ENCODE measurements around the gene NLK.
"Not testable (repeated sequence)": the region's sequence is repeated elsewhere in the genome, so short reads cannot be mapped to it uniquely, and the experiment has no call there.

Gene NLK

DNA sequence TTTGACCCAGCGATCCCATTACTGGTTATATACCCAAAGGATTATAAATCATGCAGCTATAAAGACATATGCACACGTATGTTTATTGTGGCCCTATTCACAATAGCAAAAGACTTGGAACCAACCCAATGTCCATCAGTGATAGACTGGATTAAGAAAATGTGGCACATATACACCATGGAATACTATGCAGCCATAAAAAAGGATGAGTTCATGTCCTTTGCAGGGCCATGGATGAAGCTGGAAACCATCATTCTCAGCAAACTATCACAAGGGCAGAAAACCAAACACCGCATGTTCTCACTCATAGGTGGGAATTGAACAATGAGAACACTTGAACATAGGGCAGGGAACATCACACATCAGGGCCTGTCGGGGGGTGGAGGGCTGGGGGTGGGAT is 112.9 kb downstream of the NLK start:
- not testable (repeated sequence) for DNase-seq (ENCODE audit: low read depth)

DNA sequence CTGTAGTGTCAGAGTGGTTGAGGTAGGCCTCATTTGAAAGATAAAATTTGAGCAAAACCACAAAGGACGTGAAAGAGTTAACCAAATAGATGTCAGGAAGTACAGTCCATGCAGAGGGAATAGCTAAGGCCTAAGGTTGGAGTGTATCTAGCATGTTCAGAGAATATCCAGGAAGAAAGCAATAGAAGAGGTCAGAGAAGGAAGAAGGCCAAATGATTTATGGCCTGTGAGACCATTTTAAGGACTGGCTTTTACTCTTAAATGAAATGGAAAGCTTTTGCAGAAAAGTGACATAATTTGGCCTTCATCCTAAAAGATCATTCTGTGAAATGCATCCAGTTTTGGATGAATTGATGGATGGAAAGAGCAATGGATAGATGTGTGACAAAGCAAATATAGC is 116.5 kb downstream of the NLK start:
- DNase-seq (ENCODE audit: low read depth): no peak

DNA sequence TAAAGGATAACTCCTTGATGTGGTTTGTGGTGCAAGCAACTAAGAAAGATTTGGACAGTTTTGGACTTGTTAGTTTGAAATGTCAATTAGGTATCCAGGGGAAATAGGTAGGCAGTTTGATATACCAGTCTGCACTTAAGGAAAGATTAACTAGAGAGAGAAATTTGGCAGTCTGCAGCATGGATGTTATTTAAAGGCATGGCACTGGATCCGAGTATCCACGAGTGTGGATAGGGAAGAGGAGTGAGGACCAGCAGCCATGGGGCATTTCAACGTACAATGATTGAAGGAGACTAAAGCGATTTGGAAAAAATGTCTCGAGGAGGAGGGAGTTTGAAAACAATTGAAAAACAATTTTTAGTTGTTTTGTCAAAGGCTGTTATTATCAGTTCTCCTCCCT is 117.4 kb downstream of the NLK start:
- DNase-seq (ENCODE audit: low read depth): no peak

DNA sequence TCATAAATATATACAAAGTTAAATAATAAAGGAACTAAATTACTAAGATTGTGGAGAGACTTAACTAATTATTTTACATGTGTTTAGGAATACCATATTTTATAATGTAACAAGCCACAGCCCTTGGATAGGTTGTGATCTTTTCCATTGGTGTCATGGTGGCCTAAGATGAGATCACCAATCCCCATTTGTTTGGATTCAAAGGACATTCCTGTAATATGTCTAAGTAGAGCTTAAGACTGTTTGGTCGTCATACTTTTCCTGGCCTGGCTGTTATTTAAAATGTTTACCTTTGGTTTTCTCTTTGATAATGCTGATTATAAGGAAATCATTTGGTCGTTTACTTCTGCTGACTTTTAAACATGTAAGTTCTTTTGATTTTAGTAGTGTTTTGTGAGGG is 118.1 kb downstream of the NLK start:
- DNase-seq (ENCODE audit: low read depth): no peak

DNA sequence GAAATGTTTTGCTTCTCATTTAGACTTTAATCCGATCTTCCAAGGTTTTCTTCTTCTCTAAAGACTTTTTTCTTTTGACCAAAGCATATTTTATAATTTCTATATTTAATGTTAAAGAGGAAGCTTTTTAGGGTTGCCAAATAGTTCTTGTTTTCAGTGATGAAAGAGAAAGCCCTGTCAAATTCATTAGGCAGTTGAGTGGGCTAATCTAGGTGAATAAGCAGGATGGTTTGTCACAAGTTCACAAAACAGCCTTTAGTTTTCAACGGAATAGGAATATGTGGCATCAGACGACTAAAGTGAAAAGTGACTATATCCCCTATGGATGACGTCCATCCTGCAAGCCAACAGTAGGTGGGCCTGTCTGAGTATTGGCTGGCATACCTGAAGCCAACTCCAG is 118.8 kb downstream of the NLK start:
- no peak for DNase-seq (ENCODE audit: low read depth)

DNA sequence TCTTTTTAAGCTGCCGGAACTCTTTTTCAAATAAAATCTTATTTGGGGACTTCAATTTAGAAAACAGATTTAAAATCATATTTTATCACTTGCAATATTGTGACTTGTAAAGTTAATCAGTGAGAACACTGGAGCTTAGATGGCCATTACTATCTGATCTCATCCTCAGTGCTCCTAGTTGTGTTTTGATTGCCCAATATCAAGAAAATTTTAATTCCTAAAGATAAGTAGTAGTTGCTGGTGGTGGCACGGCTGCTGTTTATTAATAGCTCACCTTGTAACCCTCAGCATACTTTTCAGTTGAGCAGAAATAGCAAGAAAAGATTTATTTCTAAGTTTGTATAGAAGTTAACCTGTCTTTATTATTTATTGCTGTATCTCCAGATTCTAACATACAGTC is 124.0 kb downstream of the NLK start:
- no peak for DNase-seq (ENCODE audit: low read depth)

DNA sequence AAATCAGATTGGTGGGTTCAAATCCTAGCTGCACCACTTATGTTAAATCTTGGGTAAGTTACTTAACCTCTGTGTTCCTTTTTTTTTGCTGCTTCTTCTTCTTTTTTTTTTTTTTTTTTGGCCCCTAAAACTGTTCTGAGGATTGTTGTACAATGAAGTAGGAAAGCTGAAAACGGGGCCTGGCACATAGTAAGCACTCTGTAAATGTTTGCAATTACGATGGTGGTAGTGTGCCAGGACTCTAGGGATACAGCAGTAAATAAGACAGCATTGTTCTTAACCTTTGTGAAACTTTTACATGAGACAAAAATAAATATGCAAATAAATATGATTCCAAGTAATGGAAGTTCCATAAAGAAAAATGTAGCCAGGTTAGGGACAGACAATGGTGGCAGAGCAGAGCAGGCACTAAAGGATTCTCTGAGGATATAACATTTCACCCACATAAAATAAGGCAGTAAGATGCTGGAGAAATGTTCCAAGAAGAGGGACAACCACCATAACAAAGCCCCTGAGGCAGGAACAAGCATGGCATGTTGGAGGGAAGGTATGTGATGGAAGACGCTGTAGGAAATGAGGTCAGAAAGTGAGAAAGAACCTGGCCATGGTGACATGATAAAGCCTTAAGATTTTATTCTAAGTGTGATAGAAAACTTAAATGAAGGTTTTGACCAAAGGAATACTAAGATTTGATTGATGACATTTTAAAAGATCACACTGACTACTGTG is 127.3 kb downstream of the NLK start:
- DNase-seq (ENCODE audit: low read depth): no peak

DNA sequence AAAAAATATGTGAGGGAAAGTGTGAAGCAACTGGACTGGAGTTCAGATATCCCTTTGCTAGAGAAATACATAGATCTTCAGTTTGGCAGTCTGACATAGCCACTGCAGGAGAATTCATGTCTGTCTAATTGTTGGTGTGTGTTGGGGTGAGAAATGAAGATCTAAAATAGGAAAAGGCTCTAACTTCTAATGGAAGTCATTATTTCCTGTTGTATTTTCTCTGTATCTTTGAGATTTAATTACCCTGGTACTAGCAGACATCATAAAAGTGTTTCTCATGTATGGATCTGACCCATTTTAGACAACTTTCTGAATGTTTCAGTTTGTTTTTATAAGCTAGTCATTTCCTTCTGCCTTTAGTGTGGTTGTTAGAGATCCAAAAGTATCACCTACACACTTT is 128.3 kb downstream of the NLK start:
- no peak for DNase-seq (ENCODE audit: low read depth)

DNA sequence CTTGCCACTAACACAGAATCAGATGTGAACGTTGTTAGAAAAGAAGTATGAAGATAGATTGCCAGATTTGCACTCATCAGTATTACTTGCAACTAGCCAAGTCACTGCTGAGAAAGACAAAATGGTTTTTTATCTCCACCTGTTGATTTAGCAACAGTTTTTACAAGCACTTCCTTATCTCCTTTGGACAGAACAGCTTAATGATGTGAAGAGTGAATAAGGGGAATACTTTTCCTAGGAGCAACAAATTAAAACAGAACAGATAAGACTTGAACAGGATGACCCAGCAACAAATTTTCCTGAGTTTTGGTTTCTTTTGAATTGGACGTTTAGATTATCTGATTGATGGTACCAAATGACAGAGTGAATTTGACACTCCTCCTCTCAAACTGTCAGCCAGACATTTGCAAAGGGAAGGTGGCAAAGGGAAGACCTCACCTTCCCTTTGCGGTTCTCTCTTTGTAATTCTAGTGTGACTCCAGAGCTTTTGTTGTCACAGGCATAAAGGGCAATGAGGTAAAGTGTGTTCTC is 130.6 kb downstream of the NLK start:
- no peak for DNase-seq (ENCODE audit: low read depth)

DNA sequence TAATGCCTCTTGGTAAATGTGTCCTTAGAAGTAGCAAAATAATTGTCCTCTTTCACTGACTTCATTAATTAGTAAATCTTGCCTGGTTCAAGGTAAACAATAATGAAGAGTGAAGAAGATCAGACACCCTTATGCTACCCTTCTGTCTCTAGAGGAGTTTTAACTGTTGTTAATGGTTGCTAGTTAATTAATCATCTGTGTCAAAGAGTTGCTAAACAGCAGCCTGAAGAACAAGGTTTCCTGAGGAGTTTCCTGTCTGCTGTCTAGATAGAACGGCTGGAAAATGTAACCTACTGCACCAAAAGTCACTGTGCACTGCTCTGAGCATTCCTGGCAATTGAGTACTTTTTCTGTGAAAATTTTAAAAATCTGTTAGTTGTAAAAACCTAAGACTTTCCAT is 131.3 kb downstream of the NLK start:
- no peak for DNase-seq (ENCODE audit: low read depth)

DNA sequence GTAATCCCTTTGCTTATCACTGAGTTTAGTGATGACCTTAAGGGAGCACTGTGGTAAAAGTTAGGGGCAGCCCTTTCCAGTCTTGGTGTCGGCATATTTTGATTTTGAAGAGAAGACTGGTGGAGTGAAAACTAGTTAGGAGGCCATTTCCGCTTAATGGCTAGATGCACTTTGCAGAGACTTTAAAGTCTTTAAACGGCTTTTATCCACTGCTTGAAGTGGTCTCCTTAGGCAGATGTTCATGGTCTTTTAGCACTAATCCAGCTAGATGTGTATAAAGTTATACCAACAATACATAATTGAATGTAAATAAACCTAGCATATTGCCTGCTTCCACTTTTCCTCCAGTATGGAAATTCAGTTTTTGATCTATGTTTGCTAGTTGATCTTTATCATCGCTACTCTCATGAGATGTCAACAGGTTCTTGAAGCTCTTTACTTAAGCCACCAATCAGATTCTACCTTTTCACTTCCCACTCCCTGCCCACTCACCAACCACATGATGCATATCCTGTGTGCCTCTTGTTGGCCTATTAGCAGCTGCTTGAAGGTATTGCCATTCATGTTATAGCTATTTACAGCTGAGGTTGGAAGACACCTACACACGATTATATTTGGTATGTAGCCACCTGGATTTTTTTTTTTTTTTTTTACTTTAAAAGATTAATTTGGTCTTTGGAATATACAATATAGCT is 132.0 kb downstream of the NLK start:
- no peak for DNase-seq (ENCODE audit: low read depth)

DNA sequence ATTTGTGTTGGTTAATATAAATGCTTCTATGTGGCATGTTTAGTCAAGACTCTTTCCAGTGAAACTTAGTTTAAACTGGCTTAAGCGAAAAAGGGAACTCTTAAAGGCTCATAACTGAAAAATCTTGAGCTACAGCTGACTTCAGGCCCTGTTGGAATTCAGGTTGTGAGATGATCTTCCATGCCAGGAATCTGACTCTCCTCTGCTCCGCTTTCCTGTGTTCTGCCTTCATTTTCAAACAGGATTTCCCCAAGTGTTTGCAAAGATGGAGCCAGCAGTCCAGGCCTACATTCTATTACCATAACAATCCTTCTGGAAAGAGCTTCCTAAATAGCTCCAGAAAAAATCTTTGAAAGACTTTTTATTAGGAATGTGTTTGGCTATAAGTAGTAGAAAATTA is 134.9 kb downstream of the NLK start:
- no peak for DNase-seq (ENCODE audit: low read depth)

DNA sequence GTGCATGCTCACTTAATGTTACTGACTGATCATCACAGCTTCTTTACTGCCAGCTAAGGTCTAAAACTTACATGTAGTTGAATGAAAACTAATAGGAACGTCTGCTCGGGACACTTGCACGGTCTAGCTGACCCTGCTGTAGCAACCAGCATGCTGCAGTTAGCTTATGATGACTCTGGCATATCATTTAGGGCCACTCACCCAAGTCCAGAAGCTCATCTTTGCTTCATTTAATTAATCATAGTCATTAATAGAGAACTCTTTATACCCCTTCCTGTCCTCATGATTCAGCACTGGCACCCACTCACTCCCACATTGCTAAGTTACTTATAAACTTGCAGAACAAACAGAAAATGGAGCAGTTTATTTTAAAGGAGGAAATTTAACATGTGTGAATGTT is 136.3 kb downstream of the NLK start:
- no peak for DNase-seq (ENCODE audit: low read depth)

DNA sequence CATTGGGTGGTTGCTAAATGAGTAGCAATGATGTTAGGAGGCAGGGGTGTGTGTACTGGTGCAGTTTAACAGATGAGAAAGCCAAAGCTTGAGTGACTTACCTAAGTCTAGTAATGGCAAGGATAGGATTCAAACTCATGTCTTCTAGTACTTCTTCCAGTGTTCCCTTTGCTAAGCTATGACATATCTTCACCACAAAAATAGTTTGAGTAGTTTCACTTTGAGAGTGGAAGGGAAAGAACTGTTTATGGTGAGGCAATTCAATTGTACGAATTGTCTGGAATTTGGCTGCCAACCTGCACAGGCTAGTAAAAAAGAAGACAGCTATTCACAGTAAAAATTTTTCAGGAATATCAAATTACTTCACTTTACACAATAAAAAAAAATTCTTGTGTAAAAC is 138.0 kb downstream of the NLK start:
- no peak for DNase-seq (ENCODE audit: low read depth)

DNA sequence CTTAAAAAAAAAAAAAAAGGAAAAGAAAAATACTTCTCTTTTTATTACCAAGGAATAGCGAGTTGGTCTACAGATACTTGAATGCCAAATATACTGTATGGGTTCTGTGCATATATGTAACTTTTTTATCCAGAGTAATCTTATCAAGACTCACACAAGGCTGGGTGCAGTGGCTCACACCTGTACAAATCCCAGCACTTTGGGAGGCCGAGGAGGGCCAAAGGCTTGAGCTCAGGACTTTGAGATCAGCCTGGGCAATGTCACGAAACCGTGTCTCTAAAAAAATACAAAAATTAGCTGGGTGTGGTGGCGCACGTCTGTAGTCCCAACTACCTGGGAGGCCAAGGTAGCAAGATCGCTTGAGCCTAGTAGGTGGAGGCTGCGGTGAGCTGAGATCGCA is 139.1 kb downstream of the NLK start:
- DNase-seq (ENCODE audit: low read depth): no peak

DNA sequence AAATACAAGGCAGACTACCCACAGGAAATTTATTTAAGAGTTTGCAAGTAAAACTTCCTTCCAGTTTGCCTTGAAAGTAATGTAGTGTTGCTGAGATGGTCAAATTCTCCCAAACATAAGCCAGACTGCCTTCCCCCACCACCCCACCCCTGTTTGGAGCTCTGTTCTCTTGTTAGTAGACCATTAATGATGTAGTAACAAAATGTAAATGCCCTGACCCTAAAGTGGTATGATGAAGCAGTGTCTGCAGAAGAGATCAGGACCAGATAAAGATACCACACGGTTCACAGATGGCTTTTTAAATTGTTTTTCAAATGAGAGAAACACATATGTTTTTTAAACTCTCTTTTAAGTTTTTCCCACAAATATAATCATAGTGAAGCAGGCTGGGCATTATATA is 140.1 kb downstream of the NLK start:
- no peak for DNase-seq (ENCODE audit: low read depth)

DNA sequence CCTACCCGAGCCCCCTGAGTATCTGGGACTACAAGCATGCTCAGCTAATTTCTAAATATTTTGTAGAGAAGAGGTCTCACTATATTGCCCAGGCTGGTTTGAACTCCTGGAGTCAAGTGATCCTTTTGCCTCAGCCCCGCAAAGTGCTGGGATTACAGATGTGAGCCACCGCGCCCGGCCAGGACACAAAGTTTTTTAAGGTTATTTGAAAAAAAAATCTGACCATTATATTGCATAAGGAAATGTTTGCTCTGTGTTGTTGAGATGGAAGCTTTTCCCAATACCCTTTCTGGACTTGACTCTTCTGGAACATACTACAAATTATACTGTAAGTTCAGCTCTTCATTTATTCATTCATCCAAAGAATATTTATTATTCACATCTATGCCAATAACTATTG is 143.2 kb downstream of the NLK start:
- no peak for DNase-seq (ENCODE audit: low read depth)

DNA sequence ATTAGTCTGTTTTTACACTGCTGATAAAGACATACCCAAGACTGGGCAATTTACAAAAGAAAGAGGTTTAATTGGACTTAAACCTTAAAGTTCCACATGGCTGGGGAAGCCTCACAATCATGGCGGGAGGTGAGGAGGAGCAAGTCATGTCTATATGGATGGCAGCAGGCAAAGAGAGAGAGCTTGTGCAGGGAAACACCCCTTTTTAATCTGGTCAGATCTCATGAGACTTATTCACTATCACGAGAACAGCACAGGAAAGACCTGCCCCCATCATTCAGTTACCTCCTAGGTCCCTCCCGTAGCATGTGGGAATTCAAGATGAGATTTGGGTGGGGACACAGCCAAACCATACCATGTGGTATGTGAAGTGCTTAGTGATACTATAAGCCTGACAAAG is 144.0 kb downstream of the NLK start:
- DNase-seq (ENCODE audit: low read depth): not testable (repeated sequence)

DNA sequence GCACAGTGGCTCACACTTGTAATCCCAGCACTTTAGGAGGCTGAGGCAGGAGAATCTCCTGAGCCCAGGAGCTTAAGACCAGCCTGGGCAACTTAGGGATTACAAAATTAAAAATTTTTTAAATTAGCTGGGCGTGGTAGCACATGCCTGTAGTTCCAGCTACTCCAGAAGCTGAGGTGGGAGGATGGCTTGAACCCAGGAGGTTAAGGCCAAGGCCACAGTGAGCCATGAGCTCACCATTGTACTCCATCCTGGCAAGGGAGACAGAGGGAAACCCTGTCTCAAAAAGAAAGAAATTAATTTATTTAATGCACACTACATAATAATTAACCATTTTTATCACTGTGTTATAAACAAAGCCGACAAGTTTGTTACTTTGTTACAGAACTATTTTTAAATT is 145.5 kb downstream of the NLK start:
- DNase-seq (ENCODE audit: low read depth): no peak

DNA sequence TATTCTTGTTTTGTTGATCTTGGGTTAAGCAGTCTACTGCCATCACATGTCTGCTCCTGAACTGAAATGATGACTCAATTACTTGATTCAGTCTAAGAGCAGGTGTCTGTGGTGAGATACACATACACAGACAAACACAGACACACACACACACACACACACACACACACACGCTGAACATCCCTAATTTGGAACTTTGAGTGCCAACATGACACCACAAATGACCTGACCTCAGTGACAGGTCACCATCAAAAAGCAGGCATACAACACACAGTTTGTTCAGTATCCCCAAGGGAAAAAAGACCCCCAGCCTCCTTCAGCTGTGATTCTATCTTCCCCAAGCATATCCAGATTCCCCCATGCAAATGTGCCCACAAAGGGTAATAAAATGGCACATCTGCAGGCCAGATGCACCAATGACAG is 146.4 kb downstream of the NLK start:
- DNase-seq (ENCODE audit: low read depth): no peak

DNA sequence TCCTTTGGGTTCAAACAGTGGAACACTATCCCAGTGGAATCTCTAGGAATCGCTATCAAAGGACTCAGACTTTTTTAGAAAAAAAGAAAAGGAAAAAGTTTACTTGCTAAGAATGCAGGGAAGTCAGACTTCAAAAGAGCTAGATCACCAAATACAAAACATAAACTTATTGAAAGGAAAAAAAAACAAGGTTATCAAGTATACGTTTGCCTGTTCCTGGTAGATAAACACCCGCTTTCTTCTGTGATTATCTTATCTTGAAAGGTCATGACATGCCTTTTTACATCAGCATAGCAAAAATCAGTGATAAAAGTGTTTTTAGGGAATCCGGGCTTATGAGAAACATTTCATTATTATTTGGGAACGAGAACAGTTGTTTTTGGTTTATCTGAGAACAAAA is 147.2 kb downstream of the NLK start:
- DNase-seq (ENCODE audit: low read depth): no peak

DNA sequence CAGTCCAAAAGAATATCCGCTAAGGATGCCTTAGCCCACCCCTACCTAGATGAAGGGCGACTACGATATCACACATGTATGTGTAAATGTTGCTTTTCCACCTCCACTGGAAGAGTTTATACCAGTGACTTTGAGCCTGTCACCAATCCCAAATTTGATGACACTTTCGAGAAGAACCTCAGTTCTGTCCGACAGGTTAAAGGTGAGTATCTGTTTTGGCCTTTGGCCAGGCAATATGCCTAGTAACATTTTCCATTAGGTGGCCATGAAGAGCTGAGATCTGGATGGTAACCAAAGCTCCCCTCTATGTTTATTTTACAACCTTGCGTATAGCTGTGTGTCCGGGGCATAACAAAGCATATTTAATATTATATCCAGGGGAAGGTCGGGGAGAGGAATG is 148.5 kb downstream of the NLK start:
- no peak for DNase-seq (ENCODE audit: low read depth)

DNA sequence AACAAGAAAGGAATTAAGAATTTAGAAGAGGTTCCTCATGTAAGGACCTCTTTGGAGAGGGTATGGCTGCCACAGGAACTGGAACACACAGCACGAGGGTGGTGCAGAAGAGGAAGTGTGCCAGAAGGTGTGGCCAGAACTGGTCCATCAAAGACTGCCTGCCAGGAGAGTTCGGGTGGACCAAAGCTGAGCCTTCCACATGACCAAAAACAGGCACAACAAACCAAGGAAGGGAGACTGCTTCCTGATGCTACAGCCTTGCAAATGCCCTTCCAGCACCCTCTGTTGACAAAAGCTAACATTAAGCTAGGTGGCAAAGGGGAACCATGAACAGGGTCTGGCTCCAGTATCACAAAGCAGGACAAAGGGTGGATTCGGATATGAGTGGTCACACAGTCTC is 150.8 kb downstream of the NLK start:
- DNase-seq (ENCODE audit: low read depth): no peak

DNA sequence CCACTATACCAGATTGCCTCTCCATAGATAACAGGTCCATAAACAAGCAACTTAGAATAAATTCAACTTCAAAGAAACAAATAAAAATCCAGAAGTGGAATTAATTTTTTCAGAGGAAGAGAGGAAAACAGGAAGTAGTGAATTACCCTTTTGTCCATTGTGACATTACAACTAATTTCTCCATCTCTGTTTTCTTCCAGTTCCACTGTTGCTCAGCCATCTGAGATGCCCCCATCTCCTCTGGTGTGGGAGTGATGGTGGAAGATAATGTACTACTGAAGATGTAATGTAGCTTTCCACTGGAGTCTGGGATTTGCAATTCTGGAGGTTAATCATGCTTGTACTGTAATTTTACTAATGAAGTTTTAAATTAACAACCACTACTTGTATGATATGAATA is 151.9 kb downstream of the NLK start:
- no peak for DNase-seq (ENCODE audit: low read depth)
